ENCODE data around the gene C20orf96.
"Not testable (repeated sequence)": the region's sequence is repeated elsewhere in the genome, so short reads cannot be mapped to it uniquely, and the experiment has no call there.

C20orf96 gene

GRCh38 chr20:226958-227357, 63.6 kb downstream of the C20orf96 start, which contains the start of gene DEFB129:
DEFB129 (plus strand) TSS chr20:227258; CDS start chr20:227289, 31 bp downstream.
- DNase-seq: no peak

GRCh38 chr20:225879-226278, 64.7 kb downstream of the C20orf96 start:
- DNase-seq: not testable (repeated sequence)

GRCh38 chr20:221258-221830, 69.2 kb downstream of the C20orf96 start:
- DNase-seq: no peak

Measured in AML-193 (cell line).